ENCODE data around the gene NAGPA.

DNA sequence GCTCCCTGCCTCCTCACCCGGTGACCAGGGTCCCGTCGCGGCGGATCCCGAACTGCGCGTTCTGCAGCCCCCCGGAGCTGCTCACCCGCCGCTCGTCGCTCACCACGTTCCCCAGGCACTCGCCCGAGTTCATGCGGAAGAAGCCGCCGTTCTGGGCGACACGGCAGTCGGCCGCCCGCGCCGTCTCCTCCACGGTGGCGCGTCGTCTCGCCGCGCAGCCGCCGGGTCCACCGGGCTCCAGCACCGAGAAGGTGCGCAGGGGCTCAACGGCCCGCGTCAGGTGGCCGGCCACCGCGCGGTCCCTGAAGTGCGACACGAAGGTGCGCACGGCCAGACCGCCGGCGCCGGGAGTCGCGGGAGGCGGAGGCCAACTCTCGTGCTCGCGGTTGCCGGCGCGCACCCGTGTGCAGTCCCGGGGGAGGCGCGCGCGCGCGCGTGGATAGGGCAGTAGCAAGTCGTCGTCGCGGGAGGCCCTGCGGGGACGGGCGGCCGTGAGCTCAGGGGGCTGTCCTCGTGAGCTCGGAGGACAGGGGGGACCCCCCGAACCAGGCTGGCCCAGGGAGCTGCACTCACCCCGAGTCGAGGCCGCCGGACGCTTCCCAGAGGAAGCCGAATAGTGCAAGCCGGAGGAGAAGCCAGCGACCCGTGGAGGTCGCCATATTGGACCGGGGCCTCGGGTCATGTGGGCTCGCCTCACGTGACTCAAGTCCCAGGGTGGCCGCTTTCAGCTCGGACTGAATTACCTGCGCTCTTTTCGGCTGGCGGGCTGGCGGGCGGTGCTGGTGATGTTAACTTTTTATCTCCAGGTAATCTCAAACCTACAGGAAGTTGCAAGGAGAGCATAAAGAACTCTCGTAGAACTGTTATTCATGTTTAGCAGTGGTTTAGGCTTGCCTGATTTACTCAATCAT, at the start of gene NAGPA:
- TF ChIP-seq CTCF (IDR thresholded peaks at IDR 0.05; ENCODE audit: insufficient read depth, low read length) = no peak
- TF ChIP-seq REST (IDR thresholded peaks at IDR 0.05; ENCODE audit: insufficient replicate concordance, low read depth) = peak; percentile 44
- TF ChIP-seq POLR2AphosphoS5 (IDR thresholded peaks at IDR 0.05; ENCODE audit: low read depth) = peak; percentile 59; the same call in 1 of the 2 replicates
- TF ChIP-seq GABPA (IDR thresholded peaks at IDR 0.05; ENCODE audit: low read depth) = no peak; the same call in 1 of the 2 replicates
